OCI-LY7 (cell line): Measurements from ENCODE around the gene CD36. TPM values are rescaled to one million over a fixed set of nuclear protein-coding genes. Genes with fewer than 3 reads are reported as not detected.

ENCODE experiments used
- BruUV-seq: library from RNA; stranded (reverse); fragments of 400-500 nt; replicated peaks from 2 replicates; lab custom pipeline; 2021; lab: Mats Ljungman, UMichigan
- CTCF ChIA-PET: fragments of 300-600 bp; sonication (Branson Sonifier 250); formaldehyde crosslinking; loops from one replicate; lab custom pipeline; 2022; ENCODE audit warnings: antibody characterized with exemption; ENCODE audit not compliant: unreplicated experiment; lab: Charles Lee
- POLR2A ChIA-PET: fragments of 300-600 bp; sonication (Branson Sonifier 250); formaldehyde crosslinking; loops from one replicate; lab custom pipeline; 2022; ENCODE audit warnings: antibody characterized with exemption; lab: Charles Lee
- DNase-seq: peaks from one replicate; pipeline ENCODE4 v3.0.0-alpha.2; 2015; ENCODE audit warnings: low spot score
- H2AFZ ChIP-seq: fragments of 200-600 bp; sonication (generic), shearing (Covaris generic); 2 replicates; pipeline ENCODE4 v1.6.1; 2014; ENCODE audit warnings: mild to moderate bottlenecking, antibody characterized with exemption, low read length, moderate library complexity
- H3K27ac ChIP-seq: fragments of 200-600 bp; sonication (generic); 2 replicates; pipeline ENCODE4 v1.5.1; 2014; ENCODE audit warnings: mixed run types, low read depth, mild to moderate bottlenecking, moderate library complexity, low read length, inconsistent platforms; ENCODE audit not compliant: poor library complexity, severe bottlenecking
- H3K36me3 ChIP-seq: fragments of 200-600 bp; sonication (generic); 2 replicates; pipeline ENCODE4 v1.6.1; 2014; ENCODE audit warnings: mild to moderate bottlenecking, antibody characterized with exemption, low read length, moderate library complexity, mixed read lengths; ENCODE audit not compliant: insufficient read depth
- H3K4me1 ChIP-seq: fragments of 200-600 bp; sonication (generic); 2 replicates; pipeline ENCODE4 v1.5.1; 2014; ENCODE audit warnings: mild to moderate bottlenecking, low read length; ENCODE audit not compliant: insufficient read depth, poor library complexity, severe bottlenecking
- H3K4me2 ChIP-seq: fragments of 200-600 bp; sonication (generic); 2 replicates; pipeline ENCODE4 v1.6.1; 2014; ENCODE audit warnings: mild to moderate bottlenecking, low read length
- H3K4me3 ChIP-seq: fragments of 200-600 bp; sonication (generic); 2 replicates; pipeline ENCODE4 v1.5.1; 2014; ENCODE audit warnings: mild to moderate bottlenecking, low read depth, low read length; ENCODE audit not compliant: poor library complexity, severe bottlenecking
- H3K79me2 ChIP-seq: fragments of 200-600 bp; sonication (generic); 2 replicates; pipeline ENCODE4 v1.6.1; 2016; ENCODE audit warnings: low read depth, mild to moderate bottlenecking, low read length, moderate library complexity, mixed read lengths; ENCODE audit not compliant: insufficient read depth
- H3K9me2 ChIP-seq: fragments of 200-600 bp; sonication (generic); 2 replicates; pipeline ENCODE4 v1.6.1; 2016; ENCODE audit warnings: mild to moderate bottlenecking, low read length, mixed read lengths; ENCODE audit not compliant: insufficient read depth
- H3K9me3 ChIP-seq: fragments of 200-600 bp; sonication (generic); 2 replicates; pipeline ENCODE4 v1.6.1; 2014; ENCODE audit warnings: mild to moderate bottlenecking, mixed run types, low read length, mixed read lengths
- H4K20me1 ChIP-seq: fragments of 200-600 bp; sonication (generic); 2 replicates; pipeline ENCODE4 v1.6.1; 2014; ENCODE audit warnings: mild to moderate bottlenecking, antibody characterized with exemption, low read length, moderate library complexity, mixed read lengths; ENCODE audit not compliant: insufficient read depth
- CTCF ChIP-seq: fragments of 200-600 bp; sonication (generic); conservative IDR thresholded peaks from 2 replicates; pipeline ENCODE4 v1.5.1; 2014; ENCODE audit warnings: mild to moderate bottlenecking, antibody characterized with exemption, low read length, moderate library complexity, mixed read lengths
- EZH2phosphoT487 ChIP-seq: fragments of 200-600 bp; sonication (generic); IDR thresholded peaks from 2 replicates; pipeline ENCODE4 v1.6.1; 2018; ENCODE audit warnings: low read depth, borderline replicate concordance, mild to moderate bottlenecking, mixed run types, antibody characterized with exemption, low read length, moderate library complexity, mixed read lengths
- intact Hi-C: fragments of 100-400 bp; cut with micrococcal nuclease; formaldehyde crosslinking; loops from one replicate; pipeline ENCODE4 v1.10.0; 2022; ENCODE audit not compliant: unreplicated experiment
- total RNA-seq, 2 experiments: library from RNA; depleted of rRNA in 1 of 2; stranded (reverse); fragments of >200 nt in 1 of 2; shearing (Covaris generic) in 1 of 2; gene quantifications; 2 replicates each; pipeline ENCODE4 v1.2.3, GENCODE V29; 2014 to 2022

The CD36 gene
- total RNA-seq, 2 experiments from 2014 or later, result not detected

DNA sequence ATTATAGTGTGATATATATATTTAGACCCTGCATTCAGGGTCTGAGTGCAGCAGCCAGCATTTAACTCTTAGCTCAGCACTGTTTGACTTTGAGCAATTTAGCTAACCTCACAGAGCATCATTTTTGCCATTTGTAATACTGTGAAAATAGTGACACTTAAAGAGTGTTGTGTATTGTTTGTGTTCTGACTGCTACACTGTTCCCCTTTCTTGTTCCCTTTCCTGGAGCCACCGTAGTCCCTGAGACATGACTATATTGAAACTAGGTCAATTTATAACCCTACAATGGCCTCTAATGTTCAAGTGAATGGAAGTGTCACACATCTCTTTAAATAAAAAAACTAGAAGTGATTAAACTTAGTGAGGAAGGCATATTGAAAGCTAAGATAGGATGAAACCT lies 20.3 kb upstream of the CD36 start:
- intact Hi-C loops, result no loop called here
- ChIA-PET POLR2A (interaction anchor here (1.3 kb wide), 1 partner anchor 10 kb away, joined by 5 read pairs; no protein-coding TSS in a partner anchor), CTCF (no interaction called here)
- DNase-seq, result no peak
- no peaks in the 10 kb centered on the region for H3K36me3 ChIP-seq
- no peaks in the 10 kb centered on the region for H3K79me2 ChIP-seq
- TF ChIP-seq CTCF, result no peak
- TF ChIP-seq EZH2phosphoT487, result no peak
- H2AFZ ChIP-seq, result no peak overlapping the region
- H3K9me3 ChIP-seq, result no peaks in the 10 kb centered on the region
- no peak overlapping the region for H3K4me2 ChIP-seq
- no peak overlapping the region for H3K4me3 ChIP-seq
- H4K20me1 ChIP-seq, result no peaks in the 10 kb centered on the region
- no peaks in the 10 kb centered on the region for H3K4me1 ChIP-seq
- H3K27ac ChIP-seq, result no peak overlapping the region
- BruUV-seq, result no TSS peak
- no peaks in the 10 kb centered on the region for H3K9me2 ChIP-seq

GRCh38 chr7:80619741-80620140 lies 18.7 kb upstream of the CD36 start:
- no peak overlapping the region for H3K4me3 ChIP-seq
- H3K27ac ChIP-seq, result no peak overlapping the region
- BruUV-seq, result no TSS peak
- no peaks in the 10 kb centered on the region for H3K9me3 ChIP-seq
- no peak for TF ChIP-seq CTCF
- no peak for TF ChIP-seq EZH2phosphoT487
- H4K20me1 ChIP-seq, result no peaks in the 10 kb centered on the region
- intact Hi-C loops, result no loop called here
- CTCF ChIA-PET, result no interaction called here
- H2AFZ ChIP-seq, result no peak overlapping the region
- no peaks in the 10 kb centered on the region for H3K9me2 ChIP-seq
- no peaks in the 10 kb centered on the region for H3K79me2 ChIP-seq
- H3K36me3 ChIP-seq, result no peaks in the 10 kb centered on the region
- H3K4me2 ChIP-seq, result no peak overlapping the region
- no peaks in the 10 kb centered on the region for H3K4me1 ChIP-seq
- POLR2A ChIA-PET, result interaction anchor here (0.8 kb wide), 1 partner anchor 9 kb away, joined by 4 read pairs; no protein-coding TSS in a partner anchor
- DNase-seq, result no peak

DNA sequence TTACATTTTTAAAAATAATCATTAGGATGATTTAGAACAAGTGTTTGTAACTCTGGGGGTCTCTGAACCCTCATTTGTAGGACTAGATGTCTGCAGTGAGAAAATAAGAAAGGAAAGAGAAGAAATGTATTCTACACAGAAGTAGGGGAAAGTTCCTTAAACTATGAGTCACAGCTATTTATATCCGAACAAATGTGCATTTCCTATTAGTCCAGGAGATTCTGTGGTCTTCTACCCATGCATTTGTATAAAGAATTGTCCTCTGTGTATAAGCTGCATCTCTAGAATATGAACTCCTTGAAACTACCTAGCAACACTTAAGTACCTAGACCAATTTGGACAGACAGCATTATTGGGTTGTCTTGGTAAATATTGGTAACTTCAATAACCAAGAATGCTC lies 15.9 kb upstream of the CD36 start:
- intact Hi-C loops, result no loop called here
- no peak overlapping the region for H3K4me2 ChIP-seq

More for the DNA sequence above, 15.9 kb upstream of the CD36 start:
- Histone ChIP-seq H3K4me1 (no peaks in the 10 kb centered on the region), H3K79me2 (no peaks in the 10 kb centered on the region), H2AFZ (no peak overlapping the region), H3K9me3 (no peaks in the 10 kb centered on the region), H3K27ac (no peak overlapping the region), H3K4me3 (no peak overlapping the region), H3K9me2 (no peaks in the 10 kb centered on the region), H3K36me3 (no peaks in the 10 kb centered on the region), H4K20me1 (no peaks in the 10 kb centered on the region)
- TF ChIP-seq CTCF (no peak), EZH2phosphoT487 (no peak)
- ChIA-PET POLR2A (interaction anchor here (1.5 kb wide), 1 partner anchor 9 kb away, joined by 7 read pairs; no protein-coding TSS in a partner anchor), CTCF (no interaction called here)
- no TSS peak for BruUV-seq
- DNase-seq, result no peak
